Mammary epithelial cell (primary cell): ENCODE results near the gene FKBP4.

Experiments
- EZH2 ChIP-seq: IDR thresholded peaks from 2 replicates; pipeline ENCODE4 v1.6.1; 2012; ENCODE audit warnings: low read length, inconsistent platforms, borderline replicate concordance
- TF ChIP-seq, protein P1 (sequence below), 2 donors: IDR thresholded peaks in 1 of 2; conservative IDR thresholded peaks in 1 of 2; 2 replicates each; pipeline ENCODE4 v1.5.1; 2011 to 2012; ENCODE audit warnings: inconsistent platforms in 2 of 2, low read length in 2 of 2, mild to moderate bottlenecking in 2 of 2, control low read depth in 1 of 2, low read depth in 1 of 2; ENCODE audit not compliant: insufficient read depth in 1 of 2; ENCODE audit errors: extremely low read depth in 1 of 2

- TF ChIP-seq, protein P1, sequence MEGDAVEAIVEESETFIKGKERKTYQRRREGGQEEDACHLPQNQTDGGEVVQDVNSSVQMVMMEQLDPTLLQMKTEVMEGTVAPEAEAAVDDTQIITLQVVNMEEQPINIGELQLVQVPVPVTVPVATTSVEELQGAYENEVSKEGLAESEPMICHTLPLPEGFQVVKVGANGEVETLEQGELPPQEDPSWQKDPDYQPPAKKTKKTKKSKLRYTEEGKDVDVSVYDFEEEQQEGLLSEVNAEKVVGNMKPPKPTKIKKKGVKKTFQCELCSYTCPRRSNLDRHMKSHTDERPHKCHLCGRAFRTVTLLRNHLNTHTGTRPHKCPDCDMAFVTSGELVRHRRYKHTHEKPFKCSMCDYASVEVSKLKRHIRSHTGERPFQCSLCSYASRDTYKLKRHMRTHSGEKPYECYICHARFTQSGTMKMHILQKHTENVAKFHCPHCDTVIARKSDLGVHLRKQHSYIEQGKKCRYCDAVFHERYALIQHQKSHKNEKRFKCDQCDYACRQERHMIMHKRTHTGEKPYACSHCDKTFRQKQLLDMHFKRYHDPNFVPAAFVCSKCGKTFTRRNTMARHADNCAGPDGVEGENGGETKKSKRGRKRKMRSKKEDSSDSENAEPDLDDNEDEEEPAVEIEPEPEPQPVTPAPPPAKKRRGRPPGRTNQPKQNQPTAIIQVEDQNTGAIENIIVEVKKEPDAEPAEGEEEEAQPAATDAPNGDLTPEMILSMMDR (conservative IDR thresholded peaks at IDR 0.05 in 1 of 2, IDR thresholded peaks at IDR 0.05 in 1 of 2; ENCODE audit: extremely low read depth in 1 of 2, insufficient read depth in 1 of 2, low read depth in 1 of 2, low read length in 2 of 2): peak; percentile 88 to 94
- TF ChIP-seq EZH2: no peak
Measured at GRCh38 chr12:2783936-2784600, 10.7 kb upstream of the FKBP4 start.
